ENCODE data around the gene KIF1B.

Gene KIF1B

GRCh38 chr1:10280439-10281350 lies 70.3 kb downstream of the KIF1B start:
- no peak for DNase-seq

GRCh38 chr1:10283318-10283984 lies 73.1 kb downstream of the KIF1B start:
- DNase-seq = no peak

- no peak for DNase-seq
Observed at GRCh38 chr1:10286244-10286643, 75.9 kb downstream of the KIF1B start.

- DNase-seq = no peak
Observed at GRCh38 chr1:10287023-10287645, 76.8 kb downstream of the KIF1B start.

- no peak for DNase-seq
Observed at GRCh38 chr1:10288029-10288615, 77.8 kb downstream of the KIF1B start.

- DNase-seq = no peak
Observed at GRCh38 chr1:10291705-10292104, 81.3 kb downstream of the KIF1B start.

- DNase-seq = no peak
Observed at GRCh38 chr1:10292188-10292587, 81.8 kb downstream of the KIF1B start.

- DNase-seq = no peak
Observed at GRCh38 chr1:10295481-10296085, 85.2 kb downstream of the KIF1B start.

GRCh38 chr1:10299151-10299550 lies 88.8 kb downstream of the KIF1B start:
- DNase-seq = no peak

- DNase-seq = no peak
Observed at GRCh38 chr1:10302416-10302815, 92.0 kb downstream of the KIF1B start.

- DNase-seq = no peak
Observed at GRCh38 chr1:10304295-10304694, 93.9 kb downstream of the KIF1B start.

- DNase-seq = no peak
Observed at GRCh38 chr1:10306435-10306834, 96.1 kb downstream of the KIF1B start.

- no peak for DNase-seq
Observed at GRCh38 chr1:10308001-10308400, 97.6 kb downstream of the KIF1B start.

GRCh38 chr1:10309243-10310011 lies 99.1 kb downstream of the KIF1B start:
- DNase-seq = no peak

GRCh38 chr1:10316752-10317151 lies 106.4 kb downstream of the KIF1B start:
- no peak for DNase-seq

GRCh38 chr1:10319750-10320149 lies 109.4 kb downstream of the KIF1B start:
- DNase-seq = peak in 1 of 2 experiments; percentile 3

GRCh38 chr1:10320336-10320735 lies 110.0 kb downstream of the KIF1B start:
- DNase-seq = no peak

- no peak for DNase-seq
Observed at GRCh38 chr1:10322821-10323220, 112.5 kb downstream of the KIF1B start.

GRCh38 chr1:10324627-10325026 lies 114.3 kb downstream of the KIF1B start:
- no peak for DNase-seq

GRCh38 chr1:10325521-10325920 lies 115.2 kb downstream of the KIF1B start:
- no peak for DNase-seq

GRCh38 chr1:10326251-10326650 lies 115.9 kb downstream of the KIF1B start:
- DNase-seq = no peak

All from Kasumi-1 (cell line).